Activated CD4-positive, alpha-beta T cell treated with anti-CD3 and anti-CD28 coated beads, Interleukin-2, amount 10 ng/mL, durations not matched to agents 24 days and 14 days (primary cell): Measurements from ENCODE around the gene CENPP. TPM values are rescaled to one million over a fixed set of nuclear protein-coding genes. Genes with fewer than 3 reads are reported as not detected.

Source experiments
- DNase-seq: peaks from one replicate; pipeline ENCODE4 v3.0.0; 2022
- H3K27ac Mint-ChIP-seq: one replicate; pipeline ENCODE4 v1.8.0; 2022; ENCODE audit warnings: mild to moderate bottlenecking, mixed read lengths
- H3K27me3 Mint-ChIP-seq: one replicate; pipeline ENCODE4 v1.8.0; 2022; ENCODE audit warnings: mixed read lengths
- H3K36me3 Mint-ChIP-seq: one replicate; pipeline ENCODE4 v1.8.0; 2022; ENCODE audit warnings: low read depth, mild to moderate bottlenecking, mixed read lengths
- H3K4me1 Mint-ChIP-seq: one replicate; pipeline ENCODE4 v1.8.0; 2021; ENCODE audit warnings: mixed read lengths
- H3K4me3 Mint-ChIP-seq: one replicate; pipeline ENCODE4 v1.8.0; 2022; ENCODE audit warnings: mild to moderate bottlenecking, moderate library complexity, mixed read lengths
- H3K9me3 Mint-ChIP-seq: one replicate; pipeline ENCODE4 v1.8.0; 2021; ENCODE audit warnings: mixed read lengths
- intact Hi-C: fragments of 100-400 bp; cut with micrococcal nuclease; formaldehyde crosslinking; loops from one replicate; pipeline ENCODE4 v1.15.1; 2023
- total RNA-seq: library from RNA; stranded (reverse); gene quantifications from 2 replicates; pipeline ENCODE4 v1.2.3, GENCODE V29; 2022

Gene CENPP
- total RNA-seq, result 26.9 and 27.5 TPM in 2 replicates

GRCh38 chr9:92325269-92325990 is at the start of gene CENPP, which contains the start of gene NOL8:
CENPP (plus strand) TSS chr9:92325953.
NOL8 (minus strand) TSS chr9:92325350; CDS start chr9:92324161, 1,189 bp downstream.
- Mint-ChIP-seq H3K27me3 (no peaks in the 10 kb centered on the region), H3K36me3 (peaks cover 34% of the 10 kb centered on the region), H3K4me1 (peaks cover 31% of the 10 kb centered on the region), H3K9me3 (no peaks in the 10 kb centered on the region), H3K4me3 (peak within 1 kb of the TSS; percentile 98), H3K27ac (peak within 1 kb of the TSS; percentile 97)
- peak; percentile 95 for DNase-seq
- intact Hi-C loops, result loop anchor here (1.0 to 10.0 kb wide), 5 partner anchors 32 to 440 kb away; partner anchors contain the start of genes IARS1, IPPK and SPTLC1

GRCh38 chr9:92276331-92277032 is 49.3 kb upstream of the CENPP start:
- Mint-ChIP-seq H3K9me3 (no peaks in the 10 kb centered on the region), H3K4me1 (peaks cover 20% of the 10 kb centered on the region), H3K27ac (peak overlapping the region; percentile 87), H3K27me3 (no peaks in the 10 kb centered on the region), H3K4me3 (peak overlapping the region; percentile 75), H3K36me3 (peaks cover 80% of the 10 kb centered on the region)
- intact Hi-C loops, result loop anchor here (2.0 kb wide), 1 partner anchor 16 kb away; the partner anchor contains the start of gene IARS1
- peak; percentile 58 for DNase-seq

GRCh38 chr9:92278110-92278509 is 47.6 kb upstream of the CENPP start:
- no peaks in the 10 kb centered on the region for H3K27me3 Mint-ChIP-seq
- peaks cover 25% of the 10 kb centered on the region for H3K4me1 Mint-ChIP-seq
- intact Hi-C loops, result no loop called here
- H3K4me3 Mint-ChIP-seq, result no peak overlapping the region
- no peak for DNase-seq
- peaks cover 76% of the 10 kb centered on the region for H3K36me3 Mint-ChIP-seq
- H3K27ac Mint-ChIP-seq, result no peak overlapping the region
- no peaks in the 10 kb centered on the region for H3K9me3 Mint-ChIP-seq

- peak overlapping the region; percentile 1 for H3K27ac Mint-ChIP-seq
- no peaks in the 10 kb centered on the region for H3K27me3 Mint-ChIP-seq
- intact Hi-C loops, result no loop called here
- H3K4me3 Mint-ChIP-seq, result no peak overlapping the region
- peaks cover 25% of the 10 kb centered on the region for H3K4me1 Mint-ChIP-seq
- no peak for DNase-seq
- peaks cover 72% of the 10 kb centered on the region for H3K36me3 Mint-ChIP-seq
- no peaks in the 10 kb centered on the region for H3K9me3 Mint-ChIP-seq
Measured at GRCh38 chr9:92279302-92279701, 46.5 kb upstream of the CENPP start.

- H3K27me3 Mint-ChIP-seq, result no peaks in the 10 kb centered on the region
- intact Hi-C loops, result loop anchor here (5.0 to 10.0 kb wide), 3 partner anchors 38 to 1877 kb away; no protein-coding TSS in a partner anchor
- H3K4me3 Mint-ChIP-seq, result no peak overlapping the region
- no peak overlapping the region for H3K27ac Mint-ChIP-seq
- no peak for DNase-seq
- H3K36me3 Mint-ChIP-seq, result peaks cover 69% of the 10 kb centered on the region
- no peaks in the 10 kb centered on the region for H3K9me3 Mint-ChIP-seq
- peaks cover 45% of the 10 kb centered on the region for H3K4me1 Mint-ChIP-seq
Measured at GRCh38 chr9:92289708-92290390, 35.9 kb upstream of the CENPP start.

GRCh38 chr9:92290785-92291429 is 34.8 kb upstream of the CENPP start:
- intact Hi-C loops, result loop anchor here (5.0 to 10.0 kb wide), 2 partner anchors 344 to 1876 kb away; no protein-coding TSS in a partner anchor
- Mint-ChIP-seq H3K36me3 (peaks cover 62% of the 10 kb centered on the region), H3K4me3 (peak overlapping the region; percentile 88), H3K27ac (peak overlapping the region; percentile 59), H3K9me3 (no peaks in the 10 kb centered on the region), H3K27me3 (no peaks in the 10 kb centered on the region), H3K4me1 (peaks cover 45% of the 10 kb centered on the region)
- DNase-seq, result no peak

GRCh38 chr9:92291577-92291976 is 34.2 kb upstream of the CENPP start:
- peak overlapping the region; percentile 88 for H3K4me3 Mint-ChIP-seq
- DNase-seq, result no peak
- intact Hi-C loops, result loop anchor here (5.0 to 10.0 kb wide), 2 partner anchors 343 to 1876 kb away; no protein-coding TSS in a partner anchor
- H3K27ac Mint-ChIP-seq, result no peak overlapping the region
- H3K27me3 Mint-ChIP-seq, result no peaks in the 10 kb centered on the region
- peaks cover 50% of the 10 kb centered on the region for H3K4me1 Mint-ChIP-seq
- H3K36me3 Mint-ChIP-seq, result peaks cover 66% of the 10 kb centered on the region
- no peaks in the 10 kb centered on the region for H3K9me3 Mint-ChIP-seq

GRCh38 chr9:92292338-92293074 is 33.2 kb upstream of the CENPP start:
- Mint-ChIP-seq H3K27ac (peak overlapping the region; percentile 80), H3K9me3 (no peaks in the 10 kb centered on the region), H3K27me3 (no peaks in the 10 kb centered on the region), H3K36me3 (peaks cover 68% of the 10 kb centered on the region), H3K4me1 (peaks cover 52% of the 10 kb centered on the region), H3K4me3 (peak overlapping the region; percentile 88)
- DNase-seq, result peak; percentile 62
- intact Hi-C loops, result loop anchor here (1.0 to 10.0 kb wide), 5 partner anchors 16 to 1875 kb away; partner anchors contain the start of genes CENPP and NOL8

- Mint-ChIP-seq H3K36me3 (peaks cover 68% of the 10 kb centered on the region), H3K9me3 (no peaks in the 10 kb centered on the region), H3K27me3 (no peaks in the 10 kb centered on the region), H3K4me3 (peak overlapping the region; percentile 88), H3K27ac (peak overlapping the region; percentile 80), H3K4me1 (peaks cover 53% of the 10 kb centered on the region)
- no peak for DNase-seq
- intact Hi-C loops, result loop anchor here (1.0 to 10.0 kb wide), 5 partner anchors 16 to 1874 kb away; partner anchors contain the start of genes CENPP and NOL8
Measured at GRCh38 chr9:92293075-92293354, 32.7 kb upstream of the CENPP start.

GRCh38 chr9:92293452-92294296 is 32.1 kb upstream of the CENPP start, which contains the start of gene IARS1:
IARS1 (minus strand) TSS chr9:92293697; CDS start chr9:92289419, 4,278 bp downstream.
- Mint-ChIP-seq H3K36me3 (peaks cover 66% of the 10 kb centered on the region), H3K27me3 (no peaks in the 10 kb centered on the region), H3K27ac (peak within 1 kb of the TSS; percentile 100), H3K4me1 (peaks cover 55% of the 10 kb centered on the region), H3K4me3 (peak within 1 kb of the TSS; percentile 88), H3K9me3 (no peaks in the 10 kb centered on the region)
- DNase-seq, result peak; percentile 100
- intact Hi-C loops, result loop anchor here (1.0 to 10.0 kb wide), 5 partner anchors 17 to 1874 kb away; partner anchors contain the start of genes CENPP and NOL8

- Mint-ChIP-seq H3K27me3 (no peaks in the 10 kb centered on the region), H3K4me1 (peaks cover 55% of the 10 kb centered on the region), H3K9me3 (no peaks in the 10 kb centered on the region), H3K36me3 (peaks cover 69% of the 10 kb centered on the region), H3K4me3 (peak overlapping the region; percentile 88), H3K27ac (peak overlapping the region; percentile 100)
- peak; percentile 67 for DNase-seq
- intact Hi-C loops, result loop anchor here (5.0 to 10.0 kb wide), 2 partner anchors 341 to 1873 kb away; no protein-coding TSS in a partner anchor
Measured at GRCh38 chr9:92294297-92294676, 31.5 kb upstream of the CENPP start.
